HG02885 (cell line): ENCODE data around the gene FER.
"Not testable (repeated sequence)": the region's sequence is repeated elsewhere in the genome, so short reads cannot be mapped to it uniquely, and the experiment has no call there.

Experiments
- ATAC-seq: cut with Tn5 transposase; IDR thresholded peaks from one replicate; pipeline ENCODE4 v1.9.1; 2021; ENCODE audit warnings: mild to moderate bottlenecking; ENCODE audit not compliant: unreplicated experiment, poor library complexity

The FER gene

GRCh38 chr5:109160468-109160867 is 412.8 kb downstream of the FER start:
- ATAC-seq: no peak

DNA sequence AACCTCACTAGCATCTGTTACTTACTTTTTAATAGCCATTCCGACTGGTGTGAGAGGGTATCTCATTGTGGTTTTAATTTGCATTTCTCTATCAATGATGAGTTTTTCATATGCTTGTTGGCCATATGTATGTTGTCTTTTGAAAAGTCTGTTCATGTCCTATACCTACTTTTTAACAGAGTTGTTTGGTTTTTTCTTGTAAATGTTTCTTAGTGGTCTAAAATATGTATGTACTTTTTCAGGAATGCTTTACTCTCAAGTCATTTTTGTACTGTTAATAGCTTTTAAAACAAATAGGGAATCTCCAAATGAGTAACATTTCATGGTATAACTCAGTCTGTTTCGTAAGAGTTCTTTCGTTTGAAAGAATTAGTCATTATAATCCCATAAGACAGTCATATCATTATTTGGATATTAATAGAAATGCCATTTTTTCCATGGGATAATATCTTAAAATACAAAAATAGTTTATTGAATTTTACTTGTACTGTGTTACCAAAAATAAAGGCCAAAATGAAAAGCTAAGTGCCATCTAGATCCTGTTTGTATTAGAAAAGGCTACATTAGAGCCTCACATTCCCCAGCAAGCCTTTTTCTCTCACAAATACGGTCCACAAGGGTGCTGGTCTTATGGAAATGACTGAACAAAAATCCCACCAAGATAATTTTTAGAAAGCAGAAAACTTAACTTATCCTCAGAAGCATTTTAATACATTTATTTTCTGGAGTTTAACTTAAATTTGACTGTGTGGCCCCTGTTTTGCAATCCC is 414.4 kb downstream of the FER start:
- peak; percentile 78 for ATAC-seq

- ATAC-seq: no peak
Measured at GRCh38 chr5:109163336-109163735, 415.6 kb downstream of the FER start.

- no peak for ATAC-seq
Measured at GRCh38 chr5:109164001-109164400, 416.3 kb downstream of the FER start.

- no peak for ATAC-seq
Measured at GRCh38 chr5:109167586-109167985, 419.9 kb downstream of the FER start.

DNA sequence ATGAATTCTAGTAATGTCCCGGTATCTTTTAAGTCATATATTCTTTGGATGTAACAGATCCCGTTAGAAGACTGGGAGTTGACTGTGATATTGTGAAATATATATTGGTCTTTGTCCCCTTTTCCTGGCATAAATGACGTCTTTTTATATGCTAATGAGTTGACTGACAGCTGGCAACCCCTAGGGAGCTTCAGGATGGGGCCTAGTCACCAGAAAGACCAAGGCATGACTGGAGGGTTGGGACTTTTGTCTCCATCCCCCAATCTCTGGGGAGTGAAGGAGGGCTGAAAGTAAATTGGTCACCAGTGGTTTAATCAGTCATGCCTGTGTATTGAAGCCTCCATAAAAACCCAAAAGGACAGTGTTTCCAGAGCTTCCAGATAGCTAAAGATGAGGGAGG is 420.5 kb downstream of the FER start:
- ATAC-seq: no peak

DNA sequence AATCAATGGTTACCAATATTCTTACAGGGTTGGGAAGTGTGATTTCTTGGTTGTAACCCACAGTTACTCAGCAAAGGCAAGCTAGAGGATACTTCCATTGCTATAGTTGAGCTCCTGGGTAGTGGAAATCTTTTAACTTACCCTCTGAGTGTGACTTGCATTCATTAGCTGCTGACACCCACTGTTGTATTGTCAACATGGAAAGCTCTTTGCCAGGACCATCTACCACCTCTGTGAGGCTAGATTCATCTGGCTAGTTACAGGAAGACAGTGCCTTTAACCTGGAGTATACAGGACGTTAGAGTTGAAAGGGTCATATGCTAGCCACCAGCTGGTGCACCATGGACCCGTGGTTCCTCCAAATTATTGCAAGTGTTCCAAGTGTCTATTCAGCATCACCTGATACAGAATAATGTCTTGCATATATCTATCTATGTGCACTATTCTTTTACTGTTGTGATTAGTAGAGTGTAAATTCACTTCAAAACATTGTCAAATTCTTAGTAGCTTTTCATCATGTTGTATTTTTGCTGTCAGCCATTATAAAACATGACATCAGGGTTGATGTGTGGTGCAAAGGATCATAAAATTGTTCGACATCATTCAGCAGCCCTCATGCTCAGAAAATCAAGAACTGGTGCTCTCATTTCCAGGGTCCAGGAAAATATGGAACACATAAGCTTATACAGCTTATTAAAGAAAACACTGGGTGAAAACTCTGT is 423.1 kb downstream of the FER start:
- no peak for ATAC-seq

DNA sequence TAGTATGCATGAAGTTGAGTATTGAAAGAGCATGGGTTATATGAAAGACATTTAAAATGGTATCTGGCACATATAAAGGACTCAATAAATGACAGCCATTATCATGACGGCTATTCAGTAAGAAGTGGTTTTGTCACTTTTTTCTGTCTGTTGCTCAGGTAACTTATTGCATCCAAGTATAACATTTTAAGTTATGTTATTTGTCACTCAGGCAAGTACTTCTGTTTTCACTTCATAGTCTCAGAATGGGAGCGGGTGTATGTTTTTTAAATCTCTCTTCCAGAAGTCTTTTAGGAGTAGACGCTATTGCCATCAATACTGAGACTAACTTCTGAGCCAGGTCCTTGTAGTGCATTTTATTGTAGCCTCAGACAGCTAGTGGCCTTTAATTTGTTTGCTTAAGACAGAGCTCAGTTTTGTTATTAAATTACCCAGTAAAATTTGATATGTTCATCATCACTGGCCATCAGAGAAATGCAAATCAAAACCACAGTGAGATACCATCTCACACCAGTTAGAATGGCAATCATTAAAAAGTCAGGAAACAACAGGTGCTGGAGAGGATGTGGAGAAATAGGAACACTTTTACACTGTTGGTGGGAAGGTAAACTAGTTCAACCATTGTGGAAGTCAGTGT is 423.9 kb downstream of the FER start:
- not testable (repeated sequence) for ATAC-seq

DNA sequence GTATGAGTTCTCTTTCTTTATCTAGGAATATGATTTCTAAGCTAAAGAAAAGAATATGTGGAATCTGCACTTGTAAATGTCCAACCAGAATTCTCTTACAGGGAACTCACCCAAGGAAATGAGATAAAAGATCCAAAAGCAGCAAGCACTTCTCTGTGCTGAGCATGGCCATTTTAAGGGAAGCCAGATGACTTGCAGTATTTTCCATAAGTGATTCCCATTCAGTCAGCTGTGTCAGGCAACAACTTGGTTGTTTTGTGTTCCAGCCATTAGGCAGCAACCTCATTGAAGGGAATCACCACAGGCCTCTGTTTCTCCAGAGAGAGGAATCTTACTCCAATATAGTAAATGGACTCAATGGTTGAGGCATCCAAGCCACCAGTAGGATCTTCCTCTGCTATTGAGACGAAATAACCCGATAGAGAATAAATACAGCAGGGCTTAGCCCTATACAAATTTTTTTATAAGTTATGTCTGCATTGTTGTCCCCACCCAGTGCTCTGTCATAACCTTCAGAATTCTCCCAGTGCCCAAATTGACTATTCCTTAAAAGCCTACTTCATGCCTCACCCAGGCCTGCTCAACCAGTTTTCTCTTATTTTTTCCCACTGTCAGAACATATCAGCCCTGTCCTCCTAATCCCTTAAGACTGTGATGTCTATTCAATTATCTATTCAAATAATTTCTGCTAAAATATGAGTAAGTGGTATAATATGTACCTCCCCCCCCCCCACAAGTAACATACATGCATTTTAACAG is 425.5 kb downstream of the FER start:
- no peak for ATAC-seq

DNA sequence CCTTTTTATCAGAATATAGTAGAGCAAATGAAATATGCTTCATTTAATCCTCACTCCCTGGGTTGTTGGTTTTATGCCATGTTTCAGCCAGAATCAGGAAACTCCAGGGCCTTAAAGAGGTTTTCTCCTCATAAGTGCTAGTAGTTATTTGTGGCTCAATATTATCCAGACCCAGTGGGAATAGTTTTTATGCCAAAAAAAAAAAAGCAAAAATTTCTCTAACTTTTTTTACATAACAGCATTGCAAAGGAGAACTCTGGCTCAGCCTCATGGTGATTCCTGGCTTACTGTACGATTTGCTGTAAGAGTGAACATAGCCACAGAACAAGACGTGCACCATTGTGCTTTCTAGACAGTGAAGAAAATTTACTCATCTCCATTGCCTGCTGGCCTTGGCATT is 429.5 kb downstream of the FER start:
- no peak for ATAC-seq

DNA sequence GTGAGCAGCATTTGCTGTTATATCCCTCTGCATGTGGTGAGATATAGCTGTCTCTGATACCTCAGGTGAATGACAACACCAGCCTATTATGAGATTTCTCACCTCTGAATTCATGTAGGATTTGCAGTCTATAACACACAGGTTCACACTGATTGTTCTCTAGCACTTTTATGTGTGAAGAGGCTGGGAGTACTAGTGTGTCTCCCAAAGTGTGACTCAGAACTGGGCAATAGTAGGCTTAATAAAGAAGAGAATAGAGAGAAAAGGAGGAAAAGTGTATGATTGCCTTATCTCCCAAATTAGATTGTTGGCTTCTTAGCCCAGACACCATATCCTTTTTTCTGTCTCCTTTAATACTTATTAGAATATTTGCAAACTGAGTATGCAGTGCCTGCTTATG is 430.1 kb downstream of the FER start:
- ATAC-seq: no peak

- ATAC-seq: no peak
Measured at GRCh38 chr5:109180668-109181067, 433.0 kb downstream of the FER start.

DNA sequence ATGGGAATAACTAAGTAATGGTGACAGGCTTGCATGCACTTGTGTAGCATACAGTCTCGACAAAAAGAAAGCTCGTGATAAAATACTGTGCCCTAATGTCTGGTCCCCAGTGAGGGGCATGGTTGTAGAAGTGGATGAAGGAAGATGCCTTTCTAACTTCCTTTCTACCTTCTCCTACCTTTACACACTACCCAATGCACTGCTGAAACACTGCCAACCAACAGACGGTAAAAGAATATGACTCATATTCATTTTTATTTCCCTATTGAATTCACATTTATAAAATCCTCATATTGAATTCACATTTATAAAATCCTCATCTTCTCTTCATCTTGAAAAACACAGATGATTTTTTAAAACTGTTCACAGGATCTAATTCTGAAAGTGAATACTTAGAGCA is 439.1 kb downstream of the FER start:
- no peak for ATAC-seq

- ATAC-seq: peak; percentile 82
Measured at GRCh38 chr5:109191153-109191558, 443.5 kb downstream of the FER start.

DNA sequence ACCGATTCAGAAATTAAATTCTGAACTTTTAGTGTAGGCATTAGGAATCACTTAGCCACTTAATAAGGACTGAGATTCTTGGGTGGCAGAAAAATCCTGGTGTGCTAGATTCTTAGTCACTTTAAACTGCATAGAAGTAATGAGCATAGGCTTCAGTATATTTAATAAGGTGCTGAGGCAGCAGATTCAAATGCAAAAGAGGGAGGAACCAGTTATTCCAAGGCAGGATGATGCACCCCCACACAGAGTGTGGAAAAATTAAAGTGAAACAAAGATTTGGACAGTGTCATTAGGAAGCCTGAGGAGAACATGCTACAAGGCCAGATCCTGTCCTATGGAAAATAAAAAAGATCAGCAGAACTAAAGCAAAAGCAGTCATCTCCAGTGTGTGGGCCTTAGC is 444.3 kb downstream of the FER start:
- no peak for ATAC-seq

- ATAC-seq: no peak
Measured at GRCh38 chr5:109192555-109193281, 445.0 kb downstream of the FER start.

- no peak for ATAC-seq
Measured at GRCh38 chr5:109195667-109196066, 448.0 kb downstream of the FER start.

DNA sequence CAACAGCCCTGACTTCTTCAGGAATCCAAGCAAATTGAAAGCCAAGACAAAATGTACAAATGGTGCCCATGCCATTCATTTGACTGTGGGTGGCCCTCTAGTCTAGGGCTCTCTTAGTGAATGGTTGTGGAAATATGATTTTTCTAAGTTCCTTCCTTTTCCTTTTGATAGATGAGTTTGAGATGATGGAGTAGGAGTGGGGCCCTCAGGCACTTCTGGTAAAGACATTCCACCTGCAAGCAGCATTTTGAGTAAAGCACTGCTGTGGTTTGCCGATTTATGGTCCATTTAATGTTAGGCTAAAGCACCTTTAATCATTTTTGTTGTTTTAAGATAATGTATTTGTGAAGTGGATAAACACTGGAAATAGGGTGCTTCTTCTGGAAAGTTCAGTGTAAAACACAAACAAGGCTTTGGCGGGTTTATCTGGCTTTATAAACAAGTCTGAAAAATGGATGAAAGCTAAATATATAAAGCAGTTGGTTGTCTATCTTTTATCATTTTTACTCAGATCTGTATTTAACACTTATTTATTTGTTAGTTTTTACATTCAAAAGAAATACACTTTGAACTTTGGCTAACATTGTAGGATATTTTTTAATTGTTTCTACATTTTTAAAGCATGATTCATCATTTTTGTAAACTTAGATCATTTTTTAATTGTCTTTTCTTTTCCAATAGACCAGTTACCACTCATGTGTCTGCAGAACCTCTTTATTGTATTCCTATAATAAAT is 448.6 kb downstream of the FER start:
- no peak for ATAC-seq

DNA sequence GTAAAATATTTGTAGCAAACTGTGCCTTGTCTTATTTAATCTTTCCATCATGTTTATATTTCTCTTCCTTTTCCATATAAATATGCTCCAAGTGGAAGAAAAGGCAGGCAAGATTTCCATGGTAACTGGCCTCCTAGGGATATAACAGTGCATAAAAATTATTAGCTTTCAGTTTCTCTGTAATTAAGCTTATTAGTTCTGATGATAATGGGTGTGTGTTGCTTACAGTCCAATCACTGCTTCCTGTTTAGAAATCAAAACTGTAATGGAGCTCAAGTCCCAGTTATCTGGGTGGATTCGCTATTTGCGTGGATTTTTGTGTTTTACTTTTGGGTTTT is 449.1 kb downstream of the FER start:
- no peak for ATAC-seq

GRCh38 chr5:109199289-109199688 is 451.6 kb downstream of the FER start:
- ATAC-seq: no peak
